Stomach (tissue), 9 donors: ENCODE data around the gene MOB3B. TPM values are rescaled to one million over a fixed set of nuclear protein-coding genes. Genes with fewer than 3 reads are reported as not detected.

ENCODE experiments used
- DNase-seq, 2 donors: peaks; one replicate each; pipeline versions ENCODE4 v3.0.0 to v3.0.0-alpha.2; 2013 to 2019
- H3K27ac ChIP-seq, 5 donors: fragments of 200-600 bp in 4 of 5; sonication (generic) in 4 of 5; one replicate each; pipeline ENCODE4 v1.5.1; 2013 to 2019; ENCODE audit warnings: mild to moderate bottlenecking in 1 of 5, moderate library complexity in 1 of 5
- H3K27me3 ChIP-seq, 3 donors: fragments of 200-600 bp; sonication (generic); one replicate each; pipeline ENCODE4 v1.5.1; 2017 to 2019; ENCODE audit warnings: mixed run types in 1 of 3
- H3K36me3 ChIP-seq, 4 donors: fragments of 200-600 bp; sonication (generic); 1 replicate in 3 of 4; 2 replicates in 1 of 4; pipeline ENCODE4 v1.5.1; 2016 to 2019
- H3K4me1 ChIP-seq, 4 donors: fragments of 200-600 bp; sonication (generic); one replicate each; pipeline ENCODE4 v1.5.1; 2016 to 2019
- H3K4me3 ChIP-seq, 4 donors: fragments of 200-600 bp; sonication (generic) in 3 of 4; one replicate each; pipeline ENCODE4 v1.5.1; 2016 to 2019; ENCODE audit warnings: mild to moderate bottlenecking in 1 of 4
- H3K9me3 ChIP-seq, 4 donors: fragments of 200-600 bp; sonication (generic); one replicate each; pipeline ENCODE4 v1.5.1; 2016 to 2019
- CTCF ChIP-seq, 7 experiments: fragments of 450-650 bp in 4 of 7; fragments of 200-600 bp in 3 of 7; sonication (generic) in 3 of 7; IDR thresholded peaks; one replicate each; pipeline ENCODE4 v1.5.1; 2016 to 2019; ENCODE audit warnings: antibody characterized with exemption in 7 of 7, control low read depth in 2 of 7, mild to moderate bottlenecking in 1 of 7
- EP300 ChIP-seq: sonication (generic); formaldehyde crosslinking; IDR thresholded peaks from one replicate; pipeline ENCODE4 v1.6.1; 2017; ENCODE audit warnings: antibody characterized with exemption
- POLR2A ChIP-seq, 4 donors: fragments of 450-650 bp; IDR thresholded peaks; one replicate each; pipeline ENCODE4 v1.6.1; 2016; ENCODE audit warnings: antibody characterized with exemption in 4 of 4, control low read depth in 2 of 4, mild to moderate bottlenecking in 1 of 4, moderate library complexity in 1 of 4
- POLR2AphosphoS5 ChIP-seq, 3 donors: sonication (generic); formaldehyde crosslinking; IDR thresholded peaks; one replicate each; pipeline ENCODE4 v1.6.1; 2016; ENCODE audit warnings: antibody characterized with exemption in 3 of 3
- WGBS, 5 donors: extraction: QIAGEN DNeasy Blood & Tissue Kit in 3 of 5; methylation state at CpG; one replicate each; pipeline versions ENCODE4 v1.1.5 to v1.1.7; 2013 to 2018; 5-methylcytosine and 5-hydroxymethylcytosine counted together
- intact Hi-C: fragments of 100-400 bp; cut with DNase I; formaldehyde crosslinking; loops from one replicate; pipeline ENCODE4 v1.15.1; 2023; ENCODE audit warnings: low total_unique reads
- polyA plus RNA-seq, 3 donors: library from polyadenylated mRNA; stranded (reverse); fragments of 200-250 nt; gene quantifications; one replicate each; pipeline ENCODE4 v1.2.3, GENCODE V29; 2013
- total RNA-seq, 5 donors: library from RNA; depleted of rRNA; stranded (reverse); fragments of >200 nt; gene quantifications; one replicate each; pipeline versions ENCODE4 v1.1.0 to v1.2.3, GENCODE V29; 2014 to 2016
- donor health status: healthy with polysubstance abuse.
- donor health status: Bipolar disorder and iron deficiency.
- donor health status: healthy.

MOB3B gene
- total and polyA plus RNA-seq, 8 donors, result 4.0 to 32.7 (median 9.7) TPM

DNA sequence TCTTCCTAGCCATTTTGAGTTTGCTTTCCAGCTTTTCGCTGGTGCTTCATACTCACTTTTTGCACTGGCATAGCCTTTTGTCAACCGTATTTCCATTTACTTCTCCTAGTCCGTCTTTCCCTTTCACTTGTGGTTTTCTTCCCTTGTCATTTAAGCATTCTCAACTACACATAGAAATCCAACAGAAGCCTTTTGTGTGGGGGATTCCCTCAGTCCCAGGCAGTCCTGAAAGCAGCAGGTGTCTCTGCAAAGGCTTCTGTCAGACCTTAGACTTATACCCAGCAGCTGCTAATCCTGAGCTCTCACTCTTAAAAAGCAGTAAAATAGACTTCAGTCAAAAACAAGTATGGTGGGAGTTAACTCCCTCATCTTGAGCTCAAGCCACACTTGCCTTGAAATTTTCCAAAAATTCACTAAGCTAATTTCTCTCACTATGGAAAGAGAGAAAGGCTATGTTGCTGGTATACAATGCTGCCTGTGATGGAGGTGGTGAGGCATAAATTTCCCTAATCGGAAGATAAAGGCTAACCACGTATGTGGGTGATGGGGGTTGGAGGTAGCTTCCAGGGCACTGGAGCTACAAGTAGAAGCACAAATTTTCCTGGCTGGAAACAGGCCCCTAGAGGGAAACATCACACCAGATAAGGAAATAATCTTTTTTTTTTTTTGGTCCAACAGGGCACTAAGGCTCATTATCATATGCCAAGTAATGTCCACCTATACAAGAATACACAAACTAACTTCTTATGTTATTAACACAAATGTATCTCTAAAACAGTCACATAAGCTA lies 40.3 kb downstream of the MOB3B start:
- 84 to 92% (median 89%) methylated on average over 5 of the region's 5 CpGs for WGBS, 5 donors
- H3K4me3 ChIP-seq, result no peak overlapping the region
- H3K27ac ChIP-seq, result no peak overlapping the region
- peaks cover 0 to 7% (median 0%) of the 10 kb centered on the region in 4 donors for H3K36me3 ChIP-seq
- no peak for DNase-seq
- H3K27me3 ChIP-seq, result no peaks in the 10 kb centered on the region
- no peaks in the 10 kb centered on the region for H3K9me3 ChIP-seq
- intact Hi-C loops, result no loop called here
- TF ChIP-seq CTCF (IDR thresholded peaks at IDR 0.05) (no peak), POLR2A (IDR thresholded peaks at IDR 0.05) (no peak), POLR2AphosphoS5 (IDR thresholded peaks at IDR 0.05) (no peak), EP300 (no peak)
- H3K4me1 ChIP-seq, result peaks cover 0 to 13% (median 5%) of the 10 kb centered on the region in 4 donors

GRCh38 chr9:27487927-27488326 lies 41.7 kb downstream of the MOB3B start:
- H3K27ac ChIP-seq, result no peak overlapping the region
- intact Hi-C loops, result no loop called here
- WGBS, 5 donors, result 87 to 100% (median 96%) methylated on average over 1 of the region's 1 CpG
- TF ChIP-seq EP300 (no peak), CTCF (IDR thresholded peaks at IDR 0.05) (no peak), POLR2AphosphoS5 (IDR thresholded peaks at IDR 0.05) (no peak), POLR2A (IDR thresholded peaks at IDR 0.05) (no peak)
- DNase-seq, result peak in 1 of 2 donors; percentile 34
- peaks cover 0 to 13% (median 5%) of the 10 kb centered on the region in 4 donors for H3K4me1 ChIP-seq
- no peaks in the 10 kb centered on the region for H3K27me3 ChIP-seq
- no peak overlapping the region for H3K4me3 ChIP-seq
- no peaks in the 10 kb centered on the region for H3K9me3 ChIP-seq
- H3K36me3 ChIP-seq, result peaks cover 0 to 7% (median 0%) of the 10 kb centered on the region in 4 donors

DNA sequence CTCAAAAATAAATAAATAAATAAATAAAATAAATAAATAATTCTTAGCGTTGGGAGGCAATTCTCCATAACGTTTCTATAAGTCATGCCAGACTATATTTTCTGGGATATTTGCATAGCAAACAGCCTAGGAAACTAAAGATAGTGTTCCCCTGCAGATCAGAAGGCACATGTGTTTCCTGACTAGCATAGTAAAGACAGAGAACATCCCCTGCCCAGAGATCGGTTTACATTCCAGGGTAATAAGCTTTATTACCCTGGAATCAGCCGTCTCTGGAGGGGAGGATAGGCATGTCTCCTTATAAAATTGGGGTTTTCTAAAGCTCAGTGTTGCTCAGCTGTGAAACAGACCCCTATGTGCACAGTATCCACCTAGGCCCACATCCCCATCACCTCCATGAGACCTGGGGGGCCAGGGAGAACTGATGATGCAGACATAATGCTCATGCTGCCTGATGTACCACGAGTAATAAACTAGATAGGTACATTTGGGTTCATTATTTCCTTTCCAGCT lies 42.4 kb downstream of the MOB3B start:
- Histone ChIP-seq H3K4me1 (peaks cover 0 to 13% (median 5%) of the 10 kb centered on the region in 4 donors), H3K36me3 (peaks cover 0 to 7% (median 0%) of the 10 kb centered on the region in 4 donors), H3K27ac (no peak overlapping the region), H3K9me3 (no peaks in the 10 kb centered on the region), H3K4me3 (no peak overlapping the region), H3K27me3 (no peaks in the 10 kb centered on the region)
- DNase-seq, result no peak
- intact Hi-C loops, result no loop called here
- TF ChIP-seq POLR2A (IDR thresholded peaks at IDR 0.05) (no peak), CTCF (IDR thresholded peaks at IDR 0.05) (no peak), EP300 (no peak), POLR2AphosphoS5 (IDR thresholded peaks at IDR 0.05) (no peak)
- WGBS, 5 donors, result 39 to 69% (median 46%) methylated on average over 5 of the region's 5 CpGs

DNA sequence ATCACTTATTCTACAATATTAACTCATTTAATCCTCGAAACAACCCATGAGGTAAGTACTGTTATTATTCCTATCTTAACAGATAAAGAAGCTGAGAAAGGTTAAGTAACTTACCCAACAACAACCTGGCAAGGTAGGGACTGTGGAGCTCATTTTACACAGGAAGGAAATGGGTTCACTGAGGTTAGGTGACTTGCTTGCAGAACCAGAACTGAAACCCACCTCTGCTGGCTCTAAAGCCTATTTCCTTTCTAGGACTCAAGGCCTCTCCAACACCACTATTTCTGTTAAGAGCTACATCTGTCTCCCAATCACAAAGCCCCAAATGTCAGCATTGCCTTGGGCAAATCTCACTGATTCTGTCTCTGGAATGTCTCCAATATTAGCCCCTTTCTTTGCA lies 44.5 kb downstream of the MOB3B start:
- intact Hi-C loops, result no loop called here
- Histone ChIP-seq H3K4me1 (peaks cover 0 to 13% (median 5%) of the 10 kb centered on the region in 4 donors), H3K9me3 (no peaks in the 10 kb centered on the region), H3K4me3 (no peak overlapping the region), H3K27ac (no peak overlapping the region), H3K36me3 (peaks cover 0 to 7% (median 0%) of the 10 kb centered on the region in 4 donors), H3K27me3 (no peaks in the 10 kb centered on the region)
- 92 to 97% (median 92%) methylated on average over 1 of the region's 1 CpG for WGBS, 5 donors
- DNase-seq, result no peak
- TF ChIP-seq POLR2AphosphoS5 (IDR thresholded peaks at IDR 0.05) (no peak), CTCF (IDR thresholded peaks at IDR 0.05) (no peak), POLR2A (IDR thresholded peaks at IDR 0.05) (no peak), EP300 (no peak)
